HFFc6 (cell line): ENCODE data around the gene SH3PXD2A. TPM values are rescaled to one million over a fixed set of nuclear protein-coding genes. Genes with fewer than 3 reads are reported as not detected.
"Not testable (repeated sequence)": the region's sequence is repeated elsewhere in the genome, so short reads cannot be mapped to it uniquely, and the experiment has no call there.

Experiments
- DNase-seq: peaks from one replicate; pipeline ENCODE4 v3.0.0-alpha.2; 2018
- H3K27ac Mint-ChIP-seq: 2 replicates; pipeline ENCODE4 v1.8.0; 2020; ENCODE audit warnings: mild to moderate bottlenecking, mixed read lengths
- H3K27me3 Mint-ChIP-seq: 2 replicates; pipeline ENCODE4 v1.8.0; 2021; ENCODE audit warnings: mild to moderate bottlenecking, moderate library complexity, mixed read lengths; ENCODE audit not compliant: insufficient read depth
- H3K36me3 Mint-ChIP-seq: 2 replicates; pipeline ENCODE4 v1.8.0; 2021; ENCODE audit warnings: low read depth, mixed read lengths
- H3K4me1 Mint-ChIP-seq: 2 replicates; pipeline ENCODE4 v1.8.0; 2020; ENCODE audit warnings: low read depth, mixed read lengths
- H3K4me3 Mint-ChIP-seq: 2 replicates; pipeline ENCODE4 v1.8.0; 2020; ENCODE audit warnings: mild to moderate bottlenecking, moderate library complexity, mixed read lengths
- H3K9me3 Mint-ChIP-seq: 2 replicates; pipeline ENCODE4 v1.8.0; 2020; ENCODE audit warnings: mild to moderate bottlenecking, mixed read lengths
- total RNA-seq, 6 experiments: library from RNA; stranded (reverse); fragmentation: NEBNext Ultra II Directional; extraction: Animal tissue kit (Norgen Biotek cat#: 25700); gene quantifications; 2 replicates in 1 of 6; 3 replicates in 5 of 6; pipeline ENCODE4 v1.2.3, GENCODE V29; 2021
- TF ChIP-seq, protein P1 (sequence below): fragments of 200-600 bp; sonication (generic); IDR thresholded peaks from 2 replicates; pipeline ENCODE4 v1.5.0; 2021; ENCODE audit warnings: antibody characterized with exemption, mild to moderate bottlenecking

Gene SH3PXD2A
- total RNA-seq, 6 experiments from 2014 or later, result 75.5 to 113 (median 81.1) TPM

DNA sequence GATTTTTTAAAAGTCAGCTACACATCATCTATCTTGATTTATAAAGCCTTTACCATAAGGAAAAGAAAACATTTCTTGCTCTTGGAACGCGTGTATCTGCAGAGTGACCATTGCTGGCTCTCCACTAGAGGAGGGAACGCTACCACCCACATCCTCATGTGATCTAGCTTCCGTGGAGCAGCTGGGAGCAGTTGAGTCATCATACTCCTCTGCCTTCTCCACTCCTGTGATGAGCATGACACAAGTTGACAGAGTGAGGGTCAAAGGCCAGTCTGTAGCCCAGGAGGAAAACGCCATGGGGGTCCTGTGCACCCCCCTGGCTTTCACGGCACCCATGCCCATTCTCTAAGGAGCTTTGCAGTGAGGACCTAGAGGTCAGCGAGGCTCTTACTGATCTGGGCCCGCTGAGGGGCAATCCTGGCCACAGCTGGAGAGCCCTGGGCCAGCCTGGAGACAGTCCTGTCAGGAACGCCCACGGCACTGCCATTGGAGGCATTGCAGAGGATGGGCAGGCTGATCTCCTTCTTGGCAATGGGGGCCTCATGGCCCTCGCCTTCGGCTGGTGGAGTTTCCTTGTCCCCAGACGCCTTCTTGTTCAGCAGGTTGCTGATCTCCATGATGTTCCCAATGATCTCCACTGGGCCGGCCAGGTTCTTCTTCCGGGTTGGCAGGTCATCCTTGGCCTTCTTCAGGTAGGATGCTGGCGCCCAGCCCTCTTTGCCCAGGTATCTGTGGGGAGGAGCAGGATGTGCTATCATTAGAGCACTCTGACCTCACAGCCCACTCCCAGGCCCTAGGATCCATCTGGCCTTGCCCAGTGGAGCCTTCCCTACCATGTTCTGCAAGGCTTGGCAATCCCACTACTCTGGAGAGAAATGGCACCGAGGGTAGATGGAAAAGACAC, 242.7 kb downstream of the SH3PXD2A start:
- H3K36me3 Mint-ChIP-seq, result peaks cover 44% of the 10 kb centered on the region
- H3K9me3 Mint-ChIP-seq, result no peaks in the 10 kb centered on the region
- TF ChIP-seq, protein P1, sequence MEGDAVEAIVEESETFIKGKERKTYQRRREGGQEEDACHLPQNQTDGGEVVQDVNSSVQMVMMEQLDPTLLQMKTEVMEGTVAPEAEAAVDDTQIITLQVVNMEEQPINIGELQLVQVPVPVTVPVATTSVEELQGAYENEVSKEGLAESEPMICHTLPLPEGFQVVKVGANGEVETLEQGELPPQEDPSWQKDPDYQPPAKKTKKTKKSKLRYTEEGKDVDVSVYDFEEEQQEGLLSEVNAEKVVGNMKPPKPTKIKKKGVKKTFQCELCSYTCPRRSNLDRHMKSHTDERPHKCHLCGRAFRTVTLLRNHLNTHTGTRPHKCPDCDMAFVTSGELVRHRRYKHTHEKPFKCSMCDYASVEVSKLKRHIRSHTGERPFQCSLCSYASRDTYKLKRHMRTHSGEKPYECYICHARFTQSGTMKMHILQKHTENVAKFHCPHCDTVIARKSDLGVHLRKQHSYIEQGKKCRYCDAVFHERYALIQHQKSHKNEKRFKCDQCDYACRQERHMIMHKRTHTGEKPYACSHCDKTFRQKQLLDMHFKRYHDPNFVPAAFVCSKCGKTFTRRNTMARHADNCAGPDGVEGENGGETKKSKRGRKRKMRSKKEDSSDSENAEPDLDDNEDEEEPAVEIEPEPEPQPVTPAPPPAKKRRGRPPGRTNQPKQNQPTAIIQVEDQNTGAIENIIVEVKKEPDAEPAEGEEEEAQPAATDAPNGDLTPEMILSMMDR, result peak; percentile 34
- peak overlapping the region; percentile 86 for H3K27ac Mint-ChIP-seq
- H3K4me3 Mint-ChIP-seq, result no peak overlapping the region
- peaks cover 22% of the 10 kb centered on the region for H3K27me3 Mint-ChIP-seq
- DNase-seq, result peak; percentile 79
- peaks cover 62% of the 10 kb centered on the region for H3K4me1 Mint-ChIP-seq

DNA sequence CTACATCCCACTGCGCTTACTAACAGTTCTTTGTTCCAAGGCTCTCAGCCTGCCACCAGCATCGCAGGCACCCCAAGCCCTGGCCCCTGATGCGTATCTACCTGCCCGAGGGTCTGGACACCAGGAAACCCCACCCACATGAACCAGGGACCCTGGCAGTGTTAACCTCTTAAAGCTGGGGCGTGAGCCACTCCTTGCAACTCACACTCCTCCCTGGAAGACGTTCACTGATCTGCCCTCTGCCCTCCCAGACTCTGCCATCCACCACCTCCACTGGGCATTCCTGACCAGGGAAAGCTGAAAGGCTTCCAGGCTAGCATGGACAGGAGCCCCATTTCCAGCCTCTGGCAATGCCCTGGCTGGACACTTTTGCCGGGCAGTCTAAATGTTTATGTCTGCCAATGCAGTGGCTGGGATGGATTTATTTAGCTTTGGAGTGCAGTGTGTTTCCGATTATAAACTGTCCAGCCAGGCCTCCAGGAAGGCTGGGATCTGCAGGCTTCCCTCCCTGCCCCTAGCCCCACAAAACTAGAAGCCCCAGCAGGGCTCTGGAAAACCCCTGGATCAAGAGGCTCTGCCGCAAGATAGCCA, 244.4 kb downstream of the SH3PXD2A start:
- no peaks in the 10 kb centered on the region for H3K9me3 Mint-ChIP-seq
- no peak overlapping the region for H3K4me3 Mint-ChIP-seq
- no peak for DNase-seq
- peaks cover 40% of the 10 kb centered on the region for H3K36me3 Mint-ChIP-seq
- H3K27ac Mint-ChIP-seq, result peak overlapping the region; percentile 69
- TF ChIP-seq, protein P1, result no peak
- peaks cover 16% of the 10 kb centered on the region for H3K27me3 Mint-ChIP-seq
- peaks cover 46% of the 10 kb centered on the region for H3K4me1 Mint-ChIP-seq

DNA sequence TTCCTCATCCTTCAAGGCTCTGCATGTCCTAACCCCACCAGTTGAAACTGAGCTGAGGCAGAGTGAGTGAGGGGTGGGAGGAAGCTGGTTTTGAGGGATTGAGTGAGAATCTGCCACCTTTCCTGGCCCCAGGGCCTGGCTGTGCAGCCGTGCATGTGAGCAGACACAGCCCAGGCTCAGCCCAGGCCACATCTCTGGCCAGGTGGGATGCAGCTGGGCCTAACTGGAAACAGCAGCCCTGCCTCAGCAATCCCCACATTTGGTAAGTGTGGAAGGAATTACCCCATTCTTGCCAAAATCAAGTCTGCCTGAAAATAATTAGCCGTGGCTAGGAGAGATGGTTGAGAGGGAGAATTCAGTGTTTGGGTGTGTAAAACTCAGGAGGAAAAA, 245.3 kb downstream of the SH3PXD2A start:
- Mint-ChIP-seq H3K27ac (peak overlapping the region; percentile 29; the same call in 1 of the 2 replicates), H3K36me3 (peaks cover 42% of the 10 kb centered on the region), H3K9me3 (no peaks in the 10 kb centered on the region), H3K4me1 (peaks cover 45% of the 10 kb centered on the region), H3K4me3 (no peak overlapping the region), H3K27me3 (peaks cover 16% of the 10 kb centered on the region)
- DNase-seq, result no peak
- TF ChIP-seq, protein P1, result no peak

DNA sequence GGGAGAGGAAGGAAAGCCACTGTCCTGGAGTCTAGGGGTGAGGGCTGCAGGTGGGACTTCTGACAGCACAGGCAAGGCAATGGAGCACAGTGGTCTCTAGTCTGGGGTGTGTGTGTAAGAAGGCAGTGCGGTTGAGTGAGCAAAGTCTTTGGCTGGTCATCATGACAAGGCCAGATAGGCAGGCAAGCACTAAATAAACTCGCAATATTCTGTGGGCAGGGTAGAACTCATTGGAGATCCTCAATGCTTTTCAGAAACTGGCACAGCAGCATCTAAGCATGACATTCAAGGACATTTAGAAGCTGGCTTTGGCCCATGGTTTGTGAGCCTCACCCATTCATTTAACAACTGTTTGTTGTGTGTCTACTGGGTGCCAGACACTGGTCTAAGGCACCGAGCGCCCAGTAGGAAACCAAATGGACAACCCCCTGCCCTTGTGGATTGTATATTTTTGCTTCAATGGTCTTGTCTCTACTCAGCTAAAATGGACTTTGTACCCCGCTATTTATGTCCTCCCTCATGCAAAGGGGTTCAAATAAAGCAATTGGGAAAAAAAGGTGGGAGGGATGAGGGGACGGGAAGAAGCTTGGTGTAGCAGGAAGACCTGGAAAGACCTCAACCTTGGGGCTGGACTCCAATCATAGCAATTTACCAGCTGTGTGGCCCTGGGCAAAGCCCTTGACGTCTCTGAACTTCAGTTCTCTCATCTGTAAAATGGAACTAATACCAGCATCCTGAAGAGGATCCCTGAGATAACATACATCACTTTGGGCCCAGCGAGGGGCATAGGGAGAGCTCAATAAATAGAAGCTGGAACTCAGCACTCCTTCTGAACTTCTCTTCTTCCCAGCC, 245.9 kb downstream of the SH3PXD2A start:
- H3K9me3 Mint-ChIP-seq, result no peaks in the 10 kb centered on the region
- TF ChIP-seq, protein P1, result no peak
- peak overlapping the region; percentile 15 for H3K27ac Mint-ChIP-seq
- H3K4me3 Mint-ChIP-seq, result no peak overlapping the region
- DNase-seq, result no peak
- peaks cover 17% of the 10 kb centered on the region for H3K27me3 Mint-ChIP-seq
- peaks cover 39% of the 10 kb centered on the region for H3K4me1 Mint-ChIP-seq
- peaks cover 40% of the 10 kb centered on the region for H3K36me3 Mint-ChIP-seq

DNA sequence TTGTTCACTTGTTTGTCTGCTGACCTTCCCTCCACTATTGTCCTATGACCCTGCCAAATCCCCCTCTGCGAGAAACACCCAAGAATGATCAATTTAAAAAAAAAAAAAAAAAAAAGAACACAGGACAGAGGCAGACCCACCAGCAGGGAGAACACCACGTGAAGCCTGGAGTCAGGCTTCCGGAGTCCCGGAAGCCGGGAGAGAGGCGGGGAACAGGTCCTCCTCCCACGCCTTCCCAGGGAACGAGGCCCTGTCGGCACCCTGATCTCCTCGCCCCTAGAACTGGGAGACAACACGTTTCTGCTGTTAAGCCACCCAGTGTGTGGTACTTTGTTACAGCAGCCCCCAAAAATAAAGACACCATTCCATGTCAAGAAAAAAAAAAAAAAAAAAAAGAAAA, 247.3 kb downstream of the SH3PXD2A start:
- H3K9me3 Mint-ChIP-seq, result not testable (repeated sequence)
- peaks cover 42% of the 10 kb centered on the region for H3K36me3 Mint-ChIP-seq

DNA sequence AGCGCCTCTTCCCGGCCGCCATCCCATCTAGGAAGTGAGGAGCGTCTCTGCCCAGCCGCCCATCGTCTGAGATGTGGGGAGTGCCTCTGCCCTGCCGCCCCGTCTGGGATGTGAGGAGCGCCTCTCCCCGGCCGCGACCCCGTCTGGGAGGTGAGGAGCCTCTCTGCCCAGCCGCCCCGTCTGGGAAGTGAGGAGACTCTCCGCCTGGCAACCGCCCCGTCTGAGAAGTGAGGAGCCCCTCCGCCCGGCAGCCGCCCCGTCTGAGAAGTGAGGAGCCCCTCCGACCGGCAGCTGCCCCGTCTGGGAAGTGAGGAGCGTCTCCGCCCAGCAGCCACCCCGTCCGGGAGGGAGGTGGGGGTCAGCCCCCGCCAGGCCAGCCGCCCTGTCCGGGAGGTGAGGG, 248.3 kb downstream of the SH3PXD2A start:
- not testable (repeated sequence) for DNase-seq, H3K4me3 Mint-ChIP-seq, H3K9me3 Mint-ChIP-seq, H3K27ac Mint-ChIP-seq
- Mint-ChIP-seq H3K36me3 (peaks cover 44% of the 10 kb centered on the region), H3K4me1 (peaks cover 15% of the 10 kb centered on the region), H3K27me3 (peaks cover 17% of the 10 kb centered on the region)

More for the DNA sequence above, 247.3 kb downstream of the SH3PXD2A start:
- Mint-ChIP-seq H3K27me3 (peaks cover 16% of the 10 kb centered on the region), H3K27ac (peak overlapping the region; percentile 21; the same call in 1 of the 2 replicates), H3K4me1 (peaks cover 25% of the 10 kb centered on the region)
- DNase-seq, H3K4me3 Mint-ChIP-seq: not testable (repeated sequence)
